GM18511 (cell line): Measurements from ENCODE around the gene BMP10.

Experiments used
- ATAC-seq: cut with Tn5 transposase; IDR thresholded peaks from one replicate; pipeline ENCODE4 v1.9.1; 2021; ENCODE audit warnings: mild to moderate bottlenecking, moderate library complexity; ENCODE audit not compliant: unreplicated experiment

BMP10 gene

GRCh38 chr2:68871159-68871764, at the start of gene BMP10:
Gene BMP10 (minus strand): TSS chr2:68871397. CDS start chr2:68871358, 39 bp downstream.
- no peak for ATAC-seq

DNA sequence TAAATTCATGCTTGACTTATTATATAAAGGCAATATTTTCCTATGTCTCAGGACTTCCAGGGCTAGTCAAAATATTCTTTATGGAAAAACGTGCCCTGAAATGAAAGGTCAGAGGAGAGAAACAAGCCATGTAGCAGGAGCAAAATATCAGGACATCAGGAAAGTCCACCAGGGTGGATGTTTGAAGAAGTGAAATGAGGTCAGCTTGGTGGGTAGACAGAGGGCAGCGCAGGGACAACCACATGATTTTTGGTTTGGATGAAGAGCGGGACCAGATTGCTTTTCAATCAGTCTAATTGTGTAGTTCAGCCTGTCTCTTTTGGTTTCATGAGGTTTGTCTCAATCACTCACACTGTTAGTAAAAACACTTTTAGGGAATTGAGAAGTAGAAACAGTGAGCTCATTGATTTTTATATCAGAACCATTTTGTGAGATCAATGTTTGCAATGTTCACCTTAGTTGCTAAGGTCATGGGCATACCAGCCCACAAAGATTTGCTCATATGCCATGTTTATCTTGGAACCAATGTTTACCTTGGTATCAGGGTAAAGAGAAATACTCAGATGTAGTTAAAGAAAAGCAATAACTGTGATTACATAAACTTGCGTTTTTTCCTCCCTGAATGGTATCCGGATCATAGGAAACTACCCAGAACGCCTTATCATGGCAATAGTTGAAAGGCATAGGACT, 49.4 kb upstream of the BMP10 start:
- no peak for ATAC-seq

GRCh38 chr2:68918497-68918896, 47.3 kb upstream of the BMP10 start:
- ATAC-seq: no peak

GRCh38 chr2:68917034-68917718, 46.0 kb upstream of the BMP10 start:
- ATAC-seq: no peak

DNA sequence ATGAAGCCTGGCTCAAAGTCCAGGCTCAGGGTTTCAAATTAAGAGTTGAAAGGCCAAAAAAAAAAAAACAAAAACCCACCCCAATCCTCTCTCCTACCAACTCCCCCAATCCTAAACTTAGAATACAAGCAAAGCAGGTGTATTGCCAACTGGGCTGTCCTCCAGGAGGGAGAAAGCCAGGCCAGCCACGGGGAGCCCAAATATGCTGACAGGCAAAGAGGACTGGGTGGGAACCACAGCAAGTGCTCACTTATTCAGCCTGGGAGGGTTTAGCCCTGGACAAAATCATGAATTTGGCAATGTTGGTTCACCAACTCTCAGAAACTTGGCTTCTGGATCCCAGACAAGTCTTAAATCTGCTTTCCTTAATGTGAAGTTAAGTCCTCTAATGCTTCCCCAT, 45.0 kb upstream of the BMP10 start:
- no peak for ATAC-seq

GRCh38 chr2:68915393-68915792, 44.2 kb upstream of the BMP10 start:
- no peak for ATAC-seq

GRCh38 chr2:68913359-68913758, 42.2 kb upstream of the BMP10 start:
- no peak for ATAC-seq

DNA sequence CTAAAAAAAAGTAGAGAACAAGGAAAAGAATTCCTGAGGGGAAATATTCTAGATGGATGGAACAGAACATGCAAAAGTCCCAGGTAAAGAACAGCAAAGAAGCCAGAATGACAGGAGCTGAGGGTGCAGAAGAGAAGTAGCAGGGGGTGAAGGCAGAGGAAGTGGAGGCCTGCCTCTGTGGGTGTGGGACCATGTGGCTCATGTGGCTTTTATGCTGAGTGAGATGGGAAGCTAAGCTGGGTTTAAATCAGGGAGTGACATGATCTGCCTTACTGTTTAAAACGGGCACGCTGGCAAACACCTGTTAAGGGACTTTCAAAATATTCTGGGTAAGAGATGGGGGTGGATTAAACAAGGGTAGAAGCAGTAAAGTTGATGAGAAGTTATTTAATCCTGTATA, 41.5 kb upstream of the BMP10 start:
- ATAC-seq: no peak

GRCh38 chr2:68912111-68912510, 40.9 kb upstream of the BMP10 start:
- no peak for ATAC-seq

- no peak for ATAC-seq
These were observed 40.5 kb upstream of the BMP10 start for GRCh38 chr2:68911709-68912108.

- no peak for ATAC-seq
These were observed 40.0 kb upstream of the BMP10 start for GRCh38 chr2:68911246-68911645.

DNA sequence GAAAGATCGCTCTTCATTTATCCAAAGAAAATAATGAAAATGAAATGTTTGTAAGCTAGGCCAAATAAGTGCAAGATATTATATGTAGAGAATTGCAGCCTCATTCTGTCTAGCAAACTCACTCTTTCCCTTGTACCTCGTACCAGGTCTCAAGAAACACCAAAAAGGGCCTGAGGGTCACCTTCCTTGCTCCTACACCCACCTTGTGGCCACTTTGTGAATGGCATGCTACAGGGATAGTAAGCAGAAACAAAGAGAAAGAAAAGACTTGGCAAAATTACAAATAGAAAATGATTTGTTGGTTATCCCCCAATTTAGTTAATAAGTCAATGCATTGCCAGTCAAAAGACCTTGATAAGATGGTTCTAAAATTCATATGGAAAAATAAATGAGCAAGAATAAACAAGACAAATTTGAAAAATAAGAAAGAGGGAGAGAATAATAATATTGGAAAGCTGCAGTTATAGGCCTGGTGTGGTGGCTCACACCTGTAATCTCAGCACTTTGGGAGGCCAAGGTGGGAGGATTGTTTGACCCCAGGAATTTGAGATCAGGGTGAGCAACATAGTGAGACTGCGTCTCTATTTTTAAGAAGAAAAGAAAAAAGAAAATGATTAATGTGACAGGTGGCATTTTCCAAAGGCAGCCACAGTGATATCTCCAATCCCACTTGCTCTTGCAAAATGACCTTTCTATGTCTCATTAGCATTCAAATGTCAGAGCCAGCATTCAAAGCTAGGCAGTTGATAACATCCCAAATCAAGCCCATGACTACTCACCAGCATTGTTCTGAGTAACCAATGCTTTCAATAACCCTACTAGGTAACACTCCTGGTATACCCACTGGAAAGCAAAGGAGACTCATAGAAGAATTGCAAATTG, 38.8 kb upstream of the BMP10 start:
- ATAC-seq: no peak

DNA sequence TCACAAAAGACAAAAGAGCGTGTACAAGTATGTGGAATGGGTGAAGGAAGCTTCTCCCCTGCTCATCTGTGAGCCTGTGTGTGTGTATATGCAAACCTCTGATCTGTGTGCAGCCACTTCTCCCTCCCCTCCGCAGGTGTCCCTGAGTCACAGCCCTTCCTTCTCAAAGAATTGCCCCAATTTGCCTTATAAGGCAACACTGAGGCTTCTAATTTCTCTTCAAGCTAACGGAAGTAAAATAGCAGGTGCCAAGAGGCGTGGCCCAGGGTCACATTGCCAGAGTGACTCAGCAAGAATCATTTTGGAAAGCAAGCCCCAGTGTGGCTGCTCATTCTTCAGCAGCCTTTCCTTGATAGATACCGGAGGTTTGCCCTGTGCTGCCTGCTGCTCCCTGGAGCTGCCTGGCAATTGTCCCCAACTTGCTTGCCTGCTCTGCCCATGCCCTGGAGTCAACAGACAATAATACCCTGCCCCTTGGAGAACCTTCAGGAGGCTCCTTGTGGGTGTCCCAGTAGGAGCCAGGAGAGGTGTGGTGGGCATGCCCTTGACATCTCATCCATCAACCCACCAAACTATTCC, 37.3 kb upstream of the BMP10 start:
- ATAC-seq: peak; percentile 97

- no peak for ATAC-seq
These were observed 36.7 kb upstream of the BMP10 start for GRCh38 chr2:68907920-68908253.

GRCh38 chr2:68907232-68907919, 36.2 kb upstream of the BMP10 start:
- ATAC-seq: no peak

- no peak for ATAC-seq
These were observed 35.5 kb upstream of the BMP10 start for GRCh38 chr2:68906716-68907115.

GRCh38 chr2:68905116-68905515, 33.9 kb upstream of the BMP10 start:
- no peak for ATAC-seq

DNA sequence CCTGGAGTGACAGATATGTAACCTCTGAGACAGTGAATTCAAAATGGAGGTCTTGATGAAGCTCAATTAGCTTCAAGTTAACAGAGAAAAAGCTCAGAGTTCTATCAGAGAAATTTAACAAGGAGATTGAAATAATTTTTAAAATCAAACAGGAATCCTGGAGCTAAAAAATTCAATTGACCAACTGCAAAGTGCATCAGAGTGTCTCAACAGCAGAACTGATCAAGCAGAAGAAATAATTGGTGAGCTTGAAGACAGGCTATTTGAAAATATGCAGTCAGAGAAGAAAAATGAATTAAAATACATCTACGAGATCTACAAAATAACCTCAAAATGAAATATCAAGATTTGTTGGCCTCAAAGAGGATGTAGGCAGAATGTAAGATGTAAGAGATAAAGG, 30.4 kb upstream of the BMP10 start:
- no peak for ATAC-seq

DNA sequence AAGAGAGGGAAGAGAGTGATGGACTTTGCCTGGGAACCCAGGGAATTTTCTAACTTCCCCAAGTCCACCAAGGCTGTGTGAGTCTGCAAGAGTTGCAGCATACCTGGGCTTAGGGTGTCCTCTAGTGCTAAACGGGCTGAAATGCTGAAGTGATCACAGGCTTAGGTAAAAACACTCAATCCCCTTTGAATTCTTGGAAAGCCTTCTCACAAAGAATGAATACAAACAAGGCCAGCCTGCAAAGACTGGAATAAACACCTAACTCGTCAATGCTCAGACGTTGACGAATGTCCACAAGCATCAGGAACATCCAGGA, 30.0 kb upstream of the BMP10 start:
- no peak for ATAC-seq

DNA sequence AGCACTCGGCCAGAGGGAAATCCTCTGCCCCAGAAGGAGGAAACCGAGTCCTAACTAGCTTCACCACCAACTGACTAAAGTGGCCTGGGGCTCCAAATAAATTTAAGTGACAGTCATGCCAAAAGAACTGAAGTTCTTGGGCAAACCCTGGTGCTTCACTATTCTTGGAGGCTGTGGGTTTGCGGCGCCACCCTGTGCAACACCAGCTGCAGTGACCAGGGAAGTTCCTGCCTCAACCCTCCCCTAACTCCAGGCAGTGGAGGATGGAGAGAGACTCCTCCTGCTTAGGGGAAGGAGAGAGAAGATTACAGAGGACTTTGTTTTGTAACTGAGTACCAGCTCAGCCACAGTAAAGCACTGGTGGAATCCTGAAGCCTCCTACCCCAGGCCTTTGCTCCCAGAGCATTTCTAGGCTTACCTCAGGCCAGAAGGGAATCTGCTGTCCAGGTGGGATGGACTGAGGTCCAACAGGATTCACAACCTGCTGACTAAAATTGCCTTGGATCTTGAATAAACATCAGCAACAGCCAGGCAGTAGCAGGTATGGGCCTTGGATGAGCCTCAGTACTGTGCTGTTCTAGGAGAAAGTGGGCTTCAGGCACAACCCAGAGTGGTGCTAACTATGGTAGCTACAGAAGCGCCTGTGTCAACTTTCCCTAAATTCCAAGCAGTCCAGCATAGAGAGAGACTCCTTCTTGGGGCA, 29.4 kb upstream of the BMP10 start:
- ATAC-seq: no peak
